Naive thymus-derived CD4-positive, alpha-beta T cell (primary cell): ENCODE results near the gene HMGN3. TPM values are rescaled to one million over a fixed set of nuclear protein-coding genes. Genes with fewer than 3 reads are reported as not detected.

Experiments used
- ATAC-seq: fragments of 150-1000 bp; cut with Tn5 transposase; 2 replicates; pipeline ENCODE4 v1.10.0; 2021; ENCODE audit warnings: mild to moderate bottlenecking, moderate library complexity
- CTCF ChIA-PET: fragments of 350-600 bp; sonication (Branson Sonifier 250); formaldehyde crosslinking; loops from one replicate; lab custom pipeline; 2021; ENCODE audit warnings: antibody characterized with exemption; lab: Charles Lee
- POLR2A ChIA-PET: fragments of 350-600 bp; sonication (Branson Sonifier 250); formaldehyde crosslinking; loops from one replicate; lab custom pipeline; 2021; ENCODE audit warnings: antibody characterized with exemption, inconsistent platforms; lab: Charles Lee
- DNase-seq, 9 donors: peaks; one replicate each; pipeline versions ENCODE4 v3.0.0 to v3.0.0-alpha.2; 2020 to 2022; ENCODE audit warnings: mixed read lengths in 1 of 9
- H3K27ac ChIP-seq: one replicate; pipeline ENCODE4 v1.7.0; 2013; ENCODE audit warnings: mild to moderate bottlenecking, low read depth, low read length, moderate library complexity
- H3K27me3 ChIP-seq, 2 donors: one replicate each; pipeline ENCODE4 v1.7.0; 2013; ENCODE audit warnings: low read length in 2 of 2, mild to moderate bottlenecking in 2 of 2, moderate library complexity in 2 of 2; ENCODE audit not compliant: control insufficient read depth in 2 of 2, insufficient read depth in 2 of 2
- H3K36me3 ChIP-seq, 3 experiments: 1 replicate in 2 of 3; 2 replicates in 1 of 3; pipeline ENCODE4 v1.7.0; 2013; ENCODE audit warnings: low read length in 3 of 3, mild to moderate bottlenecking in 3 of 3, moderate library complexity in 1 of 3; ENCODE audit not compliant: insufficient read depth in 3 of 3, control insufficient read depth in 2 of 3
- H3K4me1 ChIP-seq, 2 donors: one replicate each; pipeline ENCODE4 v1.7.0; 2013; ENCODE audit warnings: low read length in 2 of 2, mild to moderate bottlenecking in 2 of 2, moderate library complexity in 1 of 2; ENCODE audit not compliant: control insufficient read depth in 2 of 2, insufficient read depth in 2 of 2
- H3K4me3 ChIP-seq: 2 replicates; pipeline ENCODE4 v1.7.0; 2013; ENCODE audit warnings: mild to moderate bottlenecking, low read length
- H3K9me3 ChIP-seq, 3 experiments: 1 replicate in 2 of 3; 2 replicates in 1 of 3; pipeline ENCODE4 v1.7.0; 2013; ENCODE audit warnings: low read length in 3 of 3; ENCODE audit not compliant: control insufficient read depth in 2 of 3
- H3K27ac Mint-ChIP-seq, 9 donors: one replicate each; pipeline ENCODE4 v1.8.0; 2020 to 2022; ENCODE audit warnings: mixed read lengths in 9 of 9, mild to moderate bottlenecking in 8 of 9, moderate library complexity in 5 of 9, inconsistent platforms in 2 of 9
- H3K27me3 Mint-ChIP-seq, 5 donors: one replicate each; pipeline ENCODE4 v1.8.0; 2021 to 2022; ENCODE audit warnings: mixed read lengths in 5 of 5, mild to moderate bottlenecking in 1 of 5
- H3K36me3 Mint-ChIP-seq, 5 donors: one replicate each; pipeline ENCODE4 v1.8.0; 2020 to 2022; ENCODE audit warnings: mixed read lengths in 5 of 5, mild to moderate bottlenecking in 3 of 5, inconsistent platforms in 1 of 5
- H3K4me1 Mint-ChIP-seq, 7 donors: one replicate each; pipeline ENCODE4 v1.8.0; 2020 to 2022; ENCODE audit warnings: mixed read lengths in 7 of 7, mild to moderate bottlenecking in 3 of 7, inconsistent platforms in 1 of 7
- H3K4me3 Mint-ChIP-seq, 10 donors: one replicate each; pipeline ENCODE4 v1.8.0; 2020 to 2022; ENCODE audit warnings: mild to moderate bottlenecking in 10 of 10, mixed read lengths in 10 of 10, moderate library complexity in 6 of 10, inconsistent platforms in 2 of 10
- H3K9me3 Mint-ChIP-seq, 11 donors: one replicate each; pipeline ENCODE4 v1.8.0; 2020 to 2022; ENCODE audit warnings: mixed read lengths in 11 of 11, mild to moderate bottlenecking in 4 of 11, inconsistent platforms in 1 of 11, moderate library complexity in 1 of 11
- intact Hi-C, 2 donors: fragments of 100-400 bp; cut with micrococcal nuclease; formaldehyde crosslinking; loops; one replicate each; pipeline ENCODE4 v1.15.1; 2023
- polyA plus RNA-seq, 2 donors: library from polyadenylated mRNA; unstranded; fragments of 300-500 nt; fragmentation: Illumina TruSeq; gene quantifications; one replicate each; pipeline ENCODE4 v1.2.3, GENCODE V29; 2021
- total RNA-seq, 6 experiments: library from RNA in 5 of 6; stranded (reverse) in 5 of 6; gene quantifications; 1 replicate in 5 of 6; 2 replicates in 1 of 6; pipeline ENCODE4 v1.2.3 and lab custom pipeline; 2021 to 2026

The HMGN3 gene
- total and polyA plus RNA-seq, 7 experiments from 2014 or later: 28.8 to 110 (median 49.7) TPM

DNA sequence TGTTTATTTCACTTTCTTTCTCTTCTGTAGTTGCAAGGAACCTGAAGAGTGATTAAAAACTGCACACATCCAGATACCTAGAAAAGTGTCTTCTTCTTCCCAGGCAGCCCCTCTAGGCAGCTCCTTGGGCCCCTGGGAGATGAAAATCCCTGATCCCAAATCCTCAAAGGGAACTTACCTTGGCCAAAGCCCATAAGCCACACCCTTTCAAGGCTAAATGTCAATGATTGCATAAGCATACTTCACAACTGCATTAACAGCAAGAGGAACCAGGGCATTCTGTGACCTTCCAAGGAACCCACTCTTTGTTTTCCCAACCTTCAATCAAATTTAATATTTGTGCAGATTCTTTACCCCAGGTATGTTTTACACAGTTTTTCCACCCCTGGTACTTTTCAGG lies 4.4 kb upstream of the HMGN3 start:
- DNase-seq: no peak
- CTCF ChIA-PET: no interaction called here
- Mint-ChIP-seq H3K27me3 (peaks cover 0 to 6% (median 0%) of the 10 kb centered on the region in 5 donors), H3K4me1 (peaks cover 0 to 25% (median 4%) of the 10 kb centered on the region in 7 donors), H3K4me3 (no peak overlapping the region), H3K36me3 (no peaks in the 10 kb centered on the region), H3K27ac (no peak overlapping the region), H3K9me3 (peaks cover 0 to 3% (median 0%) of the 10 kb centered on the region in 11 donors)
- Histone ChIP-seq H3K4me1 (no peaks in the 10 kb centered on the region), H3K9me3 (no peaks in the 10 kb centered on the region), H3K4me3 (no peak overlapping the region), H3K27me3 (no peaks in the 10 kb centered on the region), H3K36me3 (peaks cover 0 to 2% (median 0%) of the 10 kb centered on the region in 3 experiments), H3K27ac (no peak overlapping the region)
- POLR2A ChIA-PET: no interaction called here
- ATAC-seq: no peak
- intact Hi-C loops: no loop called here

DNA sequence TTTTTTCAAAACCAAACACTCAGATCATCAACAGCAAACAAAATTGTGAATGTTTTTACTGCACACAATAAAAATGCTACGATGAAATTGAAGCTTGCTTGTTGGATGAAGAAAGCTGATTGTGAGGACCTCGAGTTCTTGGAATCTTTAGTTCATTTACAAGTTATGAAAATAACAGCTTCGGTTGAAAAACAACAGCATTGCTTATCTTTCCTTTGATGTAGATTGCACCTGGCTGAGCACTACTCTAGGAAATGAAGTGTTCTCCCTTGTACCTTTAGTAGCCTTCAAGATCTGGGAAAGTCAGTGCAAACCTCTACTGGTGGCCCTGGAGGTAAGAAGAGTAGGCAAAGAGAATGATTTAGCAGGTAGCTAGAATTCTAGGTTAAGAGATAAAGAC lies 2.2 kb upstream of the HMGN3 start:
- Mint-ChIP-seq H3K4me1 (peaks cover 9 to 35% (median 17%) of the 10 kb centered on the region in 7 donors), H3K36me3 (no peaks in the 10 kb centered on the region), H3K4me3 (no peak overlapping the region), H3K27ac (peak overlapping the region in 2 of 9 donors; percentile 5 to 9), H3K9me3 (peaks cover 0 to 3% (median 0%) of the 10 kb centered on the region in 11 donors), H3K27me3 (no peaks in the 10 kb centered on the region)
- Histone ChIP-seq H3K4me1 (peaks cover 4 to 8% of the 10 kb centered on the region in 2 donors), H3K27me3 (no peaks in the 10 kb centered on the region), H3K36me3 (peaks cover 0 to 6% (median 0%) of the 10 kb centered on the region in 3 experiments), H3K9me3 (no peaks in the 10 kb centered on the region), H3K27ac (no peak overlapping the region), H3K4me3 (no peak overlapping the region)
- ATAC-seq (no peak), DNase-seq (no peak)
- intact Hi-C loops: no loop called here
- ChIA-PET POLR2A (interaction anchor here (1.3 kb wide), 1 partner anchor 158 kb away, joined by 7 read pairs; the partner anchor contains the start of gene PHIP), CTCF (interaction anchor here (0.7 kb wide), 1 partner anchor 13 kb away, joined by 3 read pairs; no protein-coding TSS in a partner anchor)

DNA sequence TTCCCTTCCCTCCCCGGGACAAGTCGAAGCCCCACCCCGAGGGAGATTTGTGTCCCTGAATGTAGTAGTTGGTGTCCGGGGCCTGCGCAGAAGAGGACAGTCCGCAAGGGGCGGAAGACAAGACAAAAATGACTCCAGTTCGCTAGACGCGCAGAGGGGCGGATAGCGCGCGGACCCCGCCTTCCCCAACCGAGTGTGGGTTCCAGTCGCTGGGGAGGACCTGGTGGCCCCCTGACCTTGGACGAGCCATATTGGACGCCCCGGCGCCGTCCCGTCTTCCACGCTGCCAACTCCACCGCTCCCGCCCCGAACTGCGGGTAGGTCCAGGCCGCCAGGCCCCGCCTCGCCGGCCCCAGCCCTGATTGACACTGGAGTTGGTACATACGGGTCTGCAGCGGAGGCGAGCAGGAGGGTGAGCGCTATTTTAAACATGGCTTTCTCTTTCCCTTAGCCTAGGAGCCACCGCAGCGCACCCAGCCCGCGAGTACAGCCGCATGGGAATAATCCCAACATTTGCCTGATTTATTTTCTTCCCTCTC lies 802 bp downstream of the HMGN3 start:
- Mint-ChIP-seq H3K27ac (peak overlapping the region; percentile 64 to 96 (median 90)), H3K27me3 (no peaks in the 10 kb centered on the region), H3K36me3 (peaks cover 0 to 4% (median 2%) of the 10 kb centered on the region in 5 donors), H3K9me3 (peaks cover 0 to 3% (median 0%) of the 10 kb centered on the region in 11 donors), H3K4me1 (peaks cover 9 to 42% (median 30%) of the 10 kb centered on the region in 7 donors), H3K4me3 (peak overlapping the region; percentile 92 to 100 (median 98))
- peak overlapping the region; percentile 89 for H3K4me3 ChIP-seq
- DNase-seq: peak; percentile 34 to 77 (median 54)
- H3K9me3 ChIP-seq: no peaks in the 10 kb centered on the region
- peak overlapping the region; percentile 62 for H3K27ac ChIP-seq
- peak; percentile 63 for ATAC-seq
- H3K36me3 ChIP-seq: peaks cover 0 to 6% (median 0%) of the 10 kb centered on the region in 3 experiments
- peaks cover 4 to 8% of the 10 kb centered on the region in 2 donors for H3K4me1 ChIP-seq
- no peaks in the 10 kb centered on the region for H3K27me3 ChIP-seq
- ChIA-PET CTCF (no interaction called here), POLR2A (interaction anchor here (1.1 to 2.0 kb wide), 3 partner anchors 23 to 156 kb away, joined by 3 to 13 read pairs (median 7); partner anchors contain the start of gene PHIP)
- intact Hi-C loops: loop anchor here (1.0 to 5.0 kb wide), 12 partner anchors 155 to 873 kb away; partner anchors contain the start of genes BCKDHB (in 2 of the 2), IRAK1BP1 (in 2 of the 2), LCA5 (in 2 of the 2) and PHIP (in 2 of the 2)

DNA sequence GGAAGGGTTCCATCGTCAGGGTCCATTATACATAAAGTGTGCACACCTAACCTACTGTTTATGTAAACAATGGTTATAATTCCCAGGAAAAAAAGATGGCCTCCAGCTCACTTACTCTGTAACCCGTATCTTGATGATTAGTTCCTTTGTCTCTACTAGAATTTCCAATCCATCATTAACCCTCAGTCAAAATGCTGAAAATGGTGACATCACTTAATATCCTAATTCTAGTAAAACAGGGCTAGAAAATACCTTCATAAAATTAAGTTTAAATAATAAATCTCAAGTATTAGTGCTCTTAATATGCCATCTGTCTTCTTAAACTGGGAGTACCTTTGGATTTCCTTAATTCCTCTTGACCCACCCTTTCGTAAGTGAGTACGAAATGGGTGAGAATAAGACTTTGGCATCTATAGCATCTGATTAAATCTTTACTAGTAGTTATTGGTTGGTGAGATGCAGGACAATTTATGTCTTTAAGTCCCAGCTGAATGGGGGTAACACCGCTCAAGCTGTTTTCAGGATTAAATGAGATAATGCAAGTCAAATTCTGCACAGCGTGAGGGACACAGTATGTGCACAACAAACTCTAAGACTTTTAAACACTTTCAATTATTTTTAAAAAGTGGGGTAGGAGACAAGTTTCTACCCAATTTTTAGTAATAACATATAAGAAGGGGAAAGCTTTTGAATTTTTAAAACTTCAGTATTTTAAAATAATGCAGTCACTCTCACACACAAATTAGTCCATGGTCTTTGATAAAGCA lies 1.6 kb downstream of the HMGN3 start:
- H3K27me3 Mint-ChIP-seq: no peaks in the 10 kb centered on the region
- intact Hi-C loops: loop anchor here (1.0 to 5.0 kb wide), 5 partner anchors 281 to 772 kb away; partner anchors contain the start of genes LCA5 (in 1 of the 2) and TTK (in 1 of the 2)
- DNase-seq: no peak
- ATAC-seq: no peak
- H3K9me3 ChIP-seq: no peaks in the 10 kb centered on the region
- POLR2A ChIA-PET: interaction anchor here (1.1 to 2.0 kb wide), 2 partner anchors 22 to 155 kb away, joined by 3 to 13 read pairs; partner anchors contain the start of gene PHIP
- H3K4me3 Mint-ChIP-seq: peak overlapping the region; percentile 92 to 100 (median 98)
- peaks cover 4 to 8% of the 10 kb centered on the region in 2 donors for H3K4me1 ChIP-seq
- no peaks in the 10 kb centered on the region for H3K27me3 ChIP-seq
- H3K4me3 ChIP-seq: peak overlapping the region; percentile 89
- H3K27ac ChIP-seq: no peak overlapping the region
- H3K36me3 Mint-ChIP-seq: peaks cover 0 to 4% (median 2%) of the 10 kb centered on the region in 5 donors
- H3K27ac Mint-ChIP-seq: peak overlapping the region in 8 of 9 donors; percentile 64 to 96 (median 90)
- CTCF ChIA-PET: interaction anchor here (0.6 kb wide), 1 partner anchor 285 kb away, joined by 3 read pairs; no protein-coding TSS in a partner anchor
- peaks cover 0 to 6% (median 0%) of the 10 kb centered on the region in 3 experiments for H3K36me3 ChIP-seq
- H3K4me1 Mint-ChIP-seq: peaks cover 9 to 42% (median 37%) of the 10 kb centered on the region in 7 donors
- peaks cover 0 to 3% (median 0%) of the 10 kb centered on the region in 11 donors for H3K9me3 Mint-ChIP-seq

DNA sequence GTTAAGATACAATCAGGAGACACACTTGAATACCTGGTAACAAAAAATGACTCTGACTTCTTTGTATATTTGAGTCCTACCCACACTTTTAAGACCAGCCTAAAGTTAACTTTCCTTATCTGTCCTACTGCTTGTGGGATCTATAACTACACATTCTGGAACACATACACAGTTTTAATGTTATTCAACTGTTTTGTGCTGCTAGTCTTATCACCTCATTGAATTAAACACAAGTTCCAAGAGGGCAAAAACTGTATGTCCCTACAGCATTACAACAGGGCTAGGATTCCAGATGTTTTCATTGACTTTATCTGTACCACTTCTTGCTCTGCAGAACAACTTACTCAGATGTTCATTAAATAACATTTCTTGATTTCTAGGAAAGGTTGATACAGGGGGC lies 2.8 kb downstream of the HMGN3 start:
- ChIA-PET CTCF (no interaction called here), POLR2A (interaction anchor here (2.0 kb wide), 1 partner anchor 154 kb away, joined by 13 read pairs; the partner anchor contains the start of gene PHIP)
- H3K4me3 ChIP-seq: no peak overlapping the region
- H3K4me1 ChIP-seq: peaks cover 4 to 8% of the 10 kb centered on the region in 2 donors
- intact Hi-C loops: loop anchor here in 1 of 2 donors (2.0 to 5.0 kb wide), 4 partner anchors 279 to 773 kb away; partner anchors contain the start of gene TTK
- no peak overlapping the region for H3K27ac ChIP-seq
- peak overlapping the region in 1 of 9 donors; percentile 3 for H3K27ac Mint-ChIP-seq
- ATAC-seq (no peak), DNase-seq (no peak)
- H3K36me3 ChIP-seq: peaks cover 0 to 6% (median 0%) of the 10 kb centered on the region in 3 experiments
- peaks cover 0 to 6% (median 3%) of the 10 kb centered on the region in 5 donors for H3K36me3 Mint-ChIP-seq
- H3K9me3 Mint-ChIP-seq: peaks cover 0 to 3% (median 0%) of the 10 kb centered on the region in 11 donors
- peaks cover 15 to 49% (median 34%) of the 10 kb centered on the region in 7 donors for H3K4me1 Mint-ChIP-seq
- H3K4me3 Mint-ChIP-seq: peak overlapping the region in 7 of 10 donors; percentile 9 to 45 (median 31)
- no peaks in the 10 kb centered on the region for H3K27me3 ChIP-seq
- H3K9me3 ChIP-seq: no peaks in the 10 kb centered on the region
- no peaks in the 10 kb centered on the region for H3K27me3 Mint-ChIP-seq

DNA sequence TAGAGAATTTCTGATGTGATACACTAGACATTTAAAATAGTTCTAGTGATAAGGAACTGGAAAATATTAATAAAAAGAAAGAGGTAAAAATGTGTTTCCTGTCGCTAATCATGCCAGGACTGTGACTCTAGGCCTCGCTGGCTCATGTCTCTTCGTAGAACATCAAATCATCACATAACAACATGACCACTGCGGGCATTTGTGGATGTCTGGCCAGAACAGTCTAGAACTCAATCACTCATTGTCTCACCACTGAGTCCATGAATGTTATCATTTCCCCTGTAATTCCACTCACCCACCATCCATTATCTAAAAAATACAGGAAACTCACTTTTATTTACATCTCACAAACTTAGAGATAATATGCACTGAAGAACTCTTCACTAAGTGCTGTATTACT lies 3.4 kb downstream of the HMGN3 start:
- H3K4me1 ChIP-seq: peaks cover 4 to 8% of the 10 kb centered on the region in 2 donors
- H3K4me3 ChIP-seq: no peak overlapping the region
- peak overlapping the region in 1 of 10 donors; percentile 20 for H3K4me3 Mint-ChIP-seq
- peaks cover 0 to 6% (median 0%) of the 10 kb centered on the region in 3 experiments for H3K36me3 ChIP-seq
- no peaks in the 10 kb centered on the region for H3K27me3 ChIP-seq
- intact Hi-C loops: loop anchor here in 1 of 2 donors (5.0 kb wide), 3 partner anchors 279 to 636 kb away; no protein-coding TSS in a partner anchor
- ATAC-seq (no peak), DNase-seq (no peak)
- H3K9me3 Mint-ChIP-seq: peaks cover 0 to 3% (median 0%) of the 10 kb centered on the region in 11 donors
- ChIA-PET POLR2A (no interaction called here), CTCF (no interaction called here)
- H3K36me3 Mint-ChIP-seq: peaks cover 0 to 7% (median 3%) of the 10 kb centered on the region in 5 donors
- peaks cover 15 to 49% (median 34%) of the 10 kb centered on the region in 7 donors for H3K4me1 Mint-ChIP-seq
- H3K27me3 Mint-ChIP-seq: no peaks in the 10 kb centered on the region
- H3K9me3 ChIP-seq: no peaks in the 10 kb centered on the region
- H3K27ac Mint-ChIP-seq: no peak overlapping the region
- H3K27ac ChIP-seq: no peak overlapping the region
